Uterus (tissue), 4 donors: Measurements from ENCODE around the gene FKBP2. TPM values are rescaled to one million over a fixed set of nuclear protein-coding genes. Genes with fewer than 3 reads are reported as not detected.

Experiments
- DNase-seq, 2 donors: peaks; one replicate each; pipeline ENCODE4 v3.0.0-alpha.2; 2019 to 2020
- H3K27ac ChIP-seq, 2 donors: fragments of 200-600 bp; sonication (generic); 1 replicate in 1 of 2; 2 replicates in 1 of 2; pipeline ENCODE4 v1.5.1; 2016 to 2018
- H3K27me3 ChIP-seq, 2 donors: fragments of 200-600 bp; sonication (generic); one replicate each; pipeline ENCODE4 v1.5.1; 2018 to 2019; ENCODE audit warnings: control low read depth in 1 of 2
- H3K36me3 ChIP-seq, 2 donors: fragments of 200-600 bp; sonication (generic); one replicate each; pipeline ENCODE4 v1.5.1; 2019; ENCODE audit warnings: control low read depth in 1 of 2
- H3K4me1 ChIP-seq, 2 donors: fragments of 200-600 bp; sonication (generic); one replicate each; pipeline ENCODE4 v1.5.1; 2018 to 2019; ENCODE audit warnings: control low read depth in 1 of 2
- H3K4me3 ChIP-seq, 2 donors: fragments of 200-600 bp; sonication (generic); 1 replicate in 1 of 2; 2 replicates in 1 of 2; pipeline ENCODE4 v1.5.1; 2018 to 2019; ENCODE audit warnings: mild to moderate bottlenecking in 1 of 2
- H3K9me3 ChIP-seq, 2 donors: fragments of 200-600 bp; sonication (generic); one replicate each; pipeline ENCODE4 v1.5.1; 2019; ENCODE audit warnings: control low read depth in 1 of 2
- CTCF ChIP-seq, 4 experiments: fragments of 200-600 bp in 2 of 4; fragments of 450-650 bp in 2 of 4; sonication (generic) in 2 of 4; IDR thresholded peaks; one replicate each; pipeline ENCODE4 v1.5.1; 2016 to 2019; ENCODE audit warnings: antibody characterized with exemption in 4 of 4, mild to moderate bottlenecking in 2 of 4, moderate library complexity in 1 of 4
- POLR2A ChIP-seq, 2 donors: fragments of 450-650 bp; IDR thresholded peaks; one replicate each; pipeline ENCODE4 v1.6.1; 2016; ENCODE audit warnings: antibody characterized with exemption in 2 of 2, mild to moderate bottlenecking in 1 of 2, moderate library complexity in 1 of 2
- intact Hi-C: fragments of 100-400 bp; cut with DNase I; formaldehyde crosslinking; loops from one replicate; pipeline ENCODE4 v1.15.1; 2023; ENCODE audit warnings: low total_unique reads
- total RNA-seq, 4 donors: library from RNA; depleted of rRNA in 3 of 4; stranded (reverse); fragments of >200 nt in 3 of 4; gene quantifications; one replicate each; pipeline versions ENCODE4 v1.1.0 to v1.2.4, GENCODE V29; 2014 to 2023
- donor health status: DM: yes; HTN: yes; CAD: no.

The FKBP2 gene
- total RNA-seq, 4 donors from 2014 or later: 22.3 to 74.0 (median 37.7) TPM

- TF ChIP-seq CTCF (IDR thresholded peaks at IDR 0.05) (no peak), POLR2A (IDR thresholded peaks at IDR 0.05) (no peak)
- Histone ChIP-seq H3K27ac (no peak overlapping the region), H3K9me3 (no peaks in the 10 kb centered on the region), H3K36me3 (no peaks in the 10 kb centered on the region), H3K27me3 (peaks cover 5 to 8% of the 10 kb centered on the region in 2 donors), H3K4me3 (no peak overlapping the region), H3K4me1 (peaks cover 0 to 22% of the 10 kb centered on the region in 2 donors)
- intact Hi-C loops: no loop called here
- DNase-seq: no peak
Measured at GRCh38 chr11:64289002-64289564, 48.2 kb downstream of the FKBP2 start.

GRCh38 chr11:64290352-64291261 is 49.7 kb downstream of the FKBP2 start:
- H3K9me3 ChIP-seq: no peaks in the 10 kb centered on the region
- H3K4me1 ChIP-seq: peaks cover 0 to 22% of the 10 kb centered on the region in 2 donors
- no peaks in the 10 kb centered on the region for H3K36me3 ChIP-seq
- TF ChIP-seq POLR2A (IDR thresholded peaks at IDR 0.05): no peak
- no peak for TF ChIP-seq CTCF (IDR thresholded peaks at IDR 0.05)
- intact Hi-C loops: no loop called here
- DNase-seq: no peak
- H3K27ac ChIP-seq: no peak overlapping the region
- H3K27me3 ChIP-seq: peaks cover 5 to 8% of the 10 kb centered on the region in 2 donors
- H3K4me3 ChIP-seq: no peak overlapping the region

GRCh38 chr11:64291262-64291751 is 50.4 kb downstream of the FKBP2 start, which contains the start of gene KCNK4:
KCNK4 (plus strand) TSS chr11:64291302; CDS start chr11:64293019, 1,717 bp downstream.
- Histone ChIP-seq H3K27me3 (peaks cover 5 to 11% of the 10 kb centered on the region in 2 donors), H3K36me3 (no peaks in the 10 kb centered on the region), H3K9me3 (no peaks in the 10 kb centered on the region), H3K4me1 (peaks cover 0 to 17% of the 10 kb centered on the region in 2 donors), H3K27ac (no peak within 1 kb of the TSS), H3K4me3 (no peak within 1 kb of the TSS)
- intact Hi-C loops: no loop called here
- no peak for DNase-seq
- TF ChIP-seq POLR2A (IDR thresholded peaks at IDR 0.05) (no peak), CTCF (IDR thresholded peaks at IDR 0.05) (no peak)

GRCh38 chr11:64291752-64292459 is 51.0 kb downstream of the FKBP2 start:
- intact Hi-C loops: no loop called here
- Histone ChIP-seq H3K36me3 (no peaks in the 10 kb centered on the region), H3K27me3 (peaks cover 5 to 14% of the 10 kb centered on the region in 2 donors), H3K4me1 (peaks cover 0 to 14% of the 10 kb centered on the region in 2 donors), H3K4me3 (no peak overlapping the region), H3K27ac (no peak overlapping the region), H3K9me3 (no peaks in the 10 kb centered on the region)
- TF ChIP-seq CTCF (IDR thresholded peaks at IDR 0.05) (no peak), POLR2A (IDR thresholded peaks at IDR 0.05) (no peak)
- no peak for DNase-seq
